Measurements from ENCODE around the gene TPST1. TPM values are rescaled to one million over a fixed set of nuclear protein-coding genes. Genes with fewer than 3 reads are reported as not detected.

TPST1 gene
- total RNA-seq, 1 donor from 2014 or later: 26.8 TPM

DNA sequence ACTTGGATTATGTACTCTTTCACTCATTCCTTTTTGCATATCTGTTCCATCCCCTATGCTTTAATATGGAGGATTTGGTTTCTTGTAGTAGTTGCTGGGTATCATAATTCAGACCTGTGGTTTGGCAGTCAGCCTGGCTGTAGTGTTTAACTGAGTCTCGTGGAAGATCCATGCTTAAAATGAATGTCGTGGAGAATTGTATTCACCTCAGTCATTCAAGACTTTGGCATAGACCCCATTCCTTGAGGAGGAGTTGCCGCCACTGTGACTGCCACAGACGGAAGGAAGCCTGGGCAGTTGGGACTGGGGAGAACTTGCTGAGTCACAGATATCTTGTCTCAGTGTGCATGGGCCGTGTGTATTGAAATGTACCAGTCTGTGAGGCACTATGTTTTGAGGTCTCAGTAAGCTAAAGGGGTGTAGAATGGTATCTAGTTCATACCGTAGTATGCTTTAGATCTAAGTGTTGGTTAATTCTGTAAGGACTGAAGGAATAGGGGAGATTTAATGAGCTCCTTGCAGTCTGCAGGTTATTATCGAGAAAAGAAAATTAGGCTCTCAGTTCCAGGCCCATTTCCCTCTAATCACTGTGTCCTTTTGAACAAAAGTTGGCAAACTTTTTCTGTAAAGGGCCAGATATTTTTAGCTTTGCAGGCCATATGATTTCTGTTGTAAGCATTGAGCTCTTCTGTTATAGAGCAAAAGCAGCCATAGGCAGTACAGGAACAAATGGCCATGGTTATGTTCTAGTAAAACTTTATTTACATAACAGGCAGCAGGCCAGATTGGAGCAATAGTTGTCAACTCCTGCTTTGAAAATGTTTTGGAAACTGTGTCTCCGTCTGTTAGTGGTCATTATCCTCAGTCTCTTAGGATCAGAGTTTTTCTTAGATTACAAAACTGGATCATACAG is 76.8 kb downstream of the TPST1 start:
- H3K4me1 Mint-ChIP-seq (ENCODE audit: unreplicated experiment): peaks cover 37% of the 10 kb centered on the region
- no peaks in the 10 kb centered on the region for H3K27me3 Mint-ChIP-seq (ENCODE audit: unreplicated experiment)
- no peak for DNase-seq (ENCODE audit: extremely low spot score, unreplicated experiment)
- H3K36me3 Mint-ChIP-seq (ENCODE audit: unreplicated experiment): peaks cover 2% of the 10 kb centered on the region
- H3K27ac Mint-ChIP-seq (ENCODE audit: unreplicated experiment): peak overlapping the region; percentile 86
- H3K4me3 Mint-ChIP-seq (ENCODE audit: unreplicated experiment): peak overlapping the region; percentile 0
- no peaks in the 10 kb centered on the region for H3K9me3 Mint-ChIP-seq (ENCODE audit: unreplicated experiment)
- TF ChIP-seq, protein P1, sequence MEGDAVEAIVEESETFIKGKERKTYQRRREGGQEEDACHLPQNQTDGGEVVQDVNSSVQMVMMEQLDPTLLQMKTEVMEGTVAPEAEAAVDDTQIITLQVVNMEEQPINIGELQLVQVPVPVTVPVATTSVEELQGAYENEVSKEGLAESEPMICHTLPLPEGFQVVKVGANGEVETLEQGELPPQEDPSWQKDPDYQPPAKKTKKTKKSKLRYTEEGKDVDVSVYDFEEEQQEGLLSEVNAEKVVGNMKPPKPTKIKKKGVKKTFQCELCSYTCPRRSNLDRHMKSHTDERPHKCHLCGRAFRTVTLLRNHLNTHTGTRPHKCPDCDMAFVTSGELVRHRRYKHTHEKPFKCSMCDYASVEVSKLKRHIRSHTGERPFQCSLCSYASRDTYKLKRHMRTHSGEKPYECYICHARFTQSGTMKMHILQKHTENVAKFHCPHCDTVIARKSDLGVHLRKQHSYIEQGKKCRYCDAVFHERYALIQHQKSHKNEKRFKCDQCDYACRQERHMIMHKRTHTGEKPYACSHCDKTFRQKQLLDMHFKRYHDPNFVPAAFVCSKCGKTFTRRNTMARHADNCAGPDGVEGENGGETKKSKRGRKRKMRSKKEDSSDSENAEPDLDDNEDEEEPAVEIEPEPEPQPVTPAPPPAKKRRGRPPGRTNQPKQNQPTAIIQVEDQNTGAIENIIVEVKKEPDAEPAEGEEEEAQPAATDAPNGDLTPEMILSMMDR (IDR thresholded peaks at IDR 0.05): no peak

DNA sequence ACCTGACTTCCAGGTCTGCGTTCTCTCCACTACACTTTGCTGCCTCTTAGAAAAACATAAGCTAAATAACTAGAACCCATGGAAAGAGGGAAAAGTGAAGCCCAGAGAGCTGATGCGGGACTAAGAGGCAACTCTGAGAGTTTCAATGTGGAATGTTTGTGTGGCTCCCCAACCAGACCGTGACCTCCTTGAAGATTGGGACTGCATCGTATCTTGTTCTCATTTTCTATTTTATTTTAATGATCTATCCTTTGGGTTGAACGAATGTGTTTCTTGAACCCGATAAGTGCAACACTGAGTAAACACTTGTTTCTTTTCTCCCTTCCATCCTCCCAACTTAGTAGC is 77.4 kb downstream of the TPST1 start:
- TF ChIP-seq, protein P1 (IDR thresholded peaks at IDR 0.05): no peak
- no peaks in the 10 kb centered on the region for H3K27me3 Mint-ChIP-seq (ENCODE audit: unreplicated experiment)
- H3K36me3 Mint-ChIP-seq (ENCODE audit: unreplicated experiment): peaks cover 2% of the 10 kb centered on the region
- H3K9me3 Mint-ChIP-seq (ENCODE audit: unreplicated experiment): no peaks in the 10 kb centered on the region
- DNase-seq (ENCODE audit: extremely low spot score, unreplicated experiment): no peak
- peak overlapping the region; percentile 86 for H3K27ac Mint-ChIP-seq (ENCODE audit: unreplicated experiment)
- H3K4me1 Mint-ChIP-seq (ENCODE audit: unreplicated experiment): peaks cover 33% of the 10 kb centered on the region
- no peak overlapping the region for H3K4me3 Mint-ChIP-seq (ENCODE audit: unreplicated experiment)

DNA sequence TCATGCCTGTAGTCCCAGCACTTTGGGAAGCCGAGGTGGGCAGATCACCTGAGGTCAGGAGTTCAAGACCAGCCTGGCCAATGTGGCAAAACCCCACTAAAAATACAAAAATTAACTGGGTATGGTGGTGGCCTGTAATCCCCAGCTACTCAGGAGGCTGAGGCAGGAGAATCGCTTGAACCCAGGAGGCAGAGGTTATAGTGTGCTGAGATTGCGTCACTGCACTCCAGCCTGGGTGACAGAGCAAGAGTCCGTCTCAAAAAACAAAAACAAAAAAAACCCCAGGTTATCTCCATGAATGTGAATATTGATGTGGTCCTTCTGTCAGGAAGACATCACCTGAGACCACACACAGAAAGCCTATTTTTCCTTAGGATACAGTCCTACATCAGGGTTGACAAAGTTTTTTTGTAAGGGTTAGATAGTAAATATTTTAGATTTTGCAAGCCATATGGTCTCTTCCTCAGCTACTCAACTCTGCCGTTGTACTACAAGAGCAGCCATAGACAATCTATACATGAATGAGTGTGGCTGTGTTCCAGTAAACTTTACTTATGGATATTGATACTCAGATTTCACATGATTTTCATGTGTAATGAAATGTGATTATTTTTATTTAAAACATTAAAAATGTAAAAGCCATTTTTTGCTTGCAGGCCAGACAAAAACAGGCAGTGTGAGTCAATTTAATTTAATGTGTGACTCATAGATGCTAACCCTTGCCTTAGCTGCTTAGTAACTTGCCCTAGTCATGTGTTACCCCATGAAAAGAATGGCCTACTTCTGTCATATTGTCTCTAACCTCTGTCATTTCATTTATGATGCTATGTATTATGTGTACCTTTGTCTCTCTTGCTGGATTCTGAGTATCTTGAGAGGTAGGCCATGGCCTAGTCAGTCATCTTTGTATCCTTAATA is 78.1 kb downstream of the TPST1 start:
- H3K4me1 Mint-ChIP-seq (ENCODE audit: unreplicated experiment): peaks cover 33% of the 10 kb centered on the region
- TF ChIP-seq, protein P1 (IDR thresholded peaks at IDR 0.05): no peak
- H3K36me3 Mint-ChIP-seq (ENCODE audit: unreplicated experiment): peaks cover 2% of the 10 kb centered on the region
- H3K4me3 Mint-ChIP-seq (ENCODE audit: unreplicated experiment): no peak overlapping the region
- DNase-seq (ENCODE audit: extremely low spot score, unreplicated experiment): no peak
- H3K9me3 Mint-ChIP-seq (ENCODE audit: unreplicated experiment): no peaks in the 10 kb centered on the region
- peak overlapping the region; percentile 86 for H3K27ac Mint-ChIP-seq (ENCODE audit: unreplicated experiment)
- H3K27me3 Mint-ChIP-seq (ENCODE audit: unreplicated experiment): no peaks in the 10 kb centered on the region

DNA sequence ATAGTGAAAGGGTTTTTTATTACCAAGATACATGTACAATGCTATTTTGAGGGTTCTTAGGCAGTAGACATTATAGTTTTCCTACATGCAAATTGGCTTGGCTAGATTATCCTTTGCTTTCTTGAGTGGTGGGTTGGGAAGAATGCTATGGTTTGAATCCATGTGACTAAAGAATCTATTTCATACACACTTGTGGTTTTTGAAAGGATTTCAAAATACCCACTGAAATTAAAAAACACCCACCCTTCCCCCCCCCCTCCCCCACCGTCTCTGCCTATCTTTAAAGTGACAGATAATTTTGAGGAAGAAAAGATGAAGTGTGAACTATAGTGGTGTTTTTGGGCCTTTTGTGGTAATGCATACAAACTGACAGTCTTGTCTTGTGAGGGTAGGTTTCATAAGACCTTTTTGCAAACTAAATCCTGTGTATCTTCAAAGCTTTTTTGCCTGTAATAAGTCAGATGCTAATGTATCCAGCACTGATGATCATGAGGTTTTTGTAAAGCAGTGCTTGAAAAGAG is 90.9 kb downstream of the TPST1 start:
- Mint-ChIP-seq H3K4me3 (ENCODE audit: unreplicated experiment) (no peak overlapping the region), H3K27me3 (ENCODE audit: unreplicated experiment) (no peaks in the 10 kb centered on the region), H3K9me3 (ENCODE audit: unreplicated experiment) (peaks cover 17% of the 10 kb centered on the region), H3K36me3 (ENCODE audit: unreplicated experiment) (peaks cover 15% of the 10 kb centered on the region), H3K27ac (ENCODE audit: unreplicated experiment) (no peak overlapping the region), H3K4me1 (ENCODE audit: unreplicated experiment) (peaks cover 8% of the 10 kb centered on the region)
- TF ChIP-seq, protein P1 (IDR thresholded peaks at IDR 0.05): no peak
- DNase-seq (ENCODE audit: extremely low spot score, unreplicated experiment): no peak

Measured in osteocyte (in vitro differentiated cells).